ENCODE measurements around the gene C9orf57.
A peak's percentile ranks its signal among the peaks of the same experiment; 100 is the strongest.
"Not testable (repeated sequence)": the region's sequence is repeated elsewhere in the genome, so short reads cannot be mapped to it uniquely, and the experiment has no call there.

C9orf57 gene

GRCh38 chr9:72060513-72060912, at the start of gene C9orf57:
TSS of gene C9orf57 (minus strand) at chr9:72060613. CDS start at chr9:72059331, 1,282 bp downstream.
- DNase-seq: no peak

GRCh38 chr9:72102520-72102919, 42.1 kb upstream of the C9orf57 start:
- DNase-seq: no peak

- DNase-seq: not testable (repeated sequence)
These were observed 35.1 kb upstream of the C9orf57 start for GRCh38 chr9:72095520-72095919.

GRCh38 chr9:72092820-72093219, 32.4 kb upstream of the C9orf57 start:
- DNase-seq: no peak

GRCh38 chr9:72089451-72090130, 29.2 kb upstream of the C9orf57 start:
- DNase-seq: no peak

- no peak for DNase-seq
These were observed 22.1 kb upstream of the C9orf57 start for GRCh38 chr9:72082536-72082935.

- not testable (repeated sequence) for DNase-seq
These were observed 14.3 kb upstream of the C9orf57 start for GRCh38 chr9:72074666-72075065.

- DNase-seq: no peak
These were observed 4.7 kb upstream of the C9orf57 start for GRCh38 chr9:72065076-72065475.

GRCh38 chr9:72052122-72052521, 8.3 kb downstream of the C9orf57 start:
- DNase-seq: no peak

- DNase-seq: no peak
These were observed 11.6 kb downstream of the C9orf57 start for GRCh38 chr9:72048850-72049249.

GRCh38 chr9:72046630-72047456, 13.6 kb downstream of the C9orf57 start:
- no peak for DNase-seq

GRCh38 chr9:72044095-72044494, 16.3 kb downstream of the C9orf57 start:
- DNase-seq: no peak

GRCh38 chr9:72043576-72043975, 16.8 kb downstream of the C9orf57 start:
- DNase-seq: no peak

GRCh38 chr9:72042928-72043327, 17.5 kb downstream of the C9orf57 start:
- DNase-seq: no peak

- no peak for DNase-seq
These were observed 18.6 kb downstream of the C9orf57 start for GRCh38 chr9:72041775-72042194.

GRCh38 chr9:72041369-72041768, 19.0 kb downstream of the C9orf57 start:
- no peak for DNase-seq

- DNase-seq: no peak
These were observed 20.9 kb downstream of the C9orf57 start for GRCh38 chr9:72039532-72039931.

GRCh38 chr9:72038890-72039410, 21.5 kb downstream of the C9orf57 start:
- peak; percentile 80 to 84 for DNase-seq

- DNase-seq: no peak
These were observed 22.0 kb downstream of the C9orf57 start for GRCh38 chr9:72038408-72038807.

- DNase-seq: no peak
These were observed 22.8 kb downstream of the C9orf57 start for GRCh38 chr9:72037571-72037970.

GRCh38 chr9:72030767-72031166, 29.6 kb downstream of the C9orf57 start:
- no peak for DNase-seq

- DNase-seq: no peak
These were observed 30.4 kb downstream of the C9orf57 start for GRCh38 chr9:72029986-72030385.

- DNase-seq: no peak
These were observed 34.5 kb downstream of the C9orf57 start for GRCh38 chr9:72025906-72026305.

- DNase-seq: no peak
These were observed 36.8 kb downstream of the C9orf57 start for GRCh38 chr9:72023596-72023995.
